Activated CD4-positive, alpha-beta T cell treated with anti-CD3 and anti-CD28 coated beads, Interleukin-2, Interleukin-4, amounts not matched to agents 100 ng/mL and 50 ng/mL, durations not matched to agents 16 hours and 8 hours (primary cell): ENCODE data around the gene ACACB.
A peak's percentile ranks its signal among the peaks of the same experiment; 100 is the strongest.

Source experiments
- DNase-seq: peaks from one replicate; pipeline ENCODE4 v3.0.0-alpha.2; 2020; ENCODE audit warnings: low spot score

ACACB gene

DNA sequence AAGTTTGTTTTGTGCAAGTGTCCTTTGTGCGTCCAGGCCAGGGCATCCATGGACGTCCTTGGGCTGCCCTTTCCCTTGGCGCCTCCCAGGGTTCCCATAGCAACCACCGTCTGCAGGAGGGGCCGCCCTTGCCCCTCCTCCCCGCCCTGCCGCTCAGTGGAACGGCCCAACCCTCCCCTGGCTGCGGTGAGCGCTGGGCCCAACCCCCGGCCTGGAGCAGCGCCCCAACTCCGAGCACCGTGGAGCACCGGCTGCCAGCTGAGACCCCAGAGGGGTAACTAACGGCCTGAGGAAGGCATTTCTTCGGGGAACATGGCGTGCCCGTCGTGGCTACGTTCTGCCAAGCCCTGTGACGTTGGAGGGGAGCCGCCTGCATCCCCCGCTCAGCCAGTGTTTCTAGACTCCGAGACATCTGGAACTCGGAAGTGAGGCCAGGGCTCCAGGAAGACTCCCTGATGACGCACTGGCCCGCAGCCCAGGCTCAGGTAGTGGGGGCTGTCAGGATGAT is 5.3 kb upstream of the ACACB start:
- peak; percentile 54 for DNase-seq

DNA sequence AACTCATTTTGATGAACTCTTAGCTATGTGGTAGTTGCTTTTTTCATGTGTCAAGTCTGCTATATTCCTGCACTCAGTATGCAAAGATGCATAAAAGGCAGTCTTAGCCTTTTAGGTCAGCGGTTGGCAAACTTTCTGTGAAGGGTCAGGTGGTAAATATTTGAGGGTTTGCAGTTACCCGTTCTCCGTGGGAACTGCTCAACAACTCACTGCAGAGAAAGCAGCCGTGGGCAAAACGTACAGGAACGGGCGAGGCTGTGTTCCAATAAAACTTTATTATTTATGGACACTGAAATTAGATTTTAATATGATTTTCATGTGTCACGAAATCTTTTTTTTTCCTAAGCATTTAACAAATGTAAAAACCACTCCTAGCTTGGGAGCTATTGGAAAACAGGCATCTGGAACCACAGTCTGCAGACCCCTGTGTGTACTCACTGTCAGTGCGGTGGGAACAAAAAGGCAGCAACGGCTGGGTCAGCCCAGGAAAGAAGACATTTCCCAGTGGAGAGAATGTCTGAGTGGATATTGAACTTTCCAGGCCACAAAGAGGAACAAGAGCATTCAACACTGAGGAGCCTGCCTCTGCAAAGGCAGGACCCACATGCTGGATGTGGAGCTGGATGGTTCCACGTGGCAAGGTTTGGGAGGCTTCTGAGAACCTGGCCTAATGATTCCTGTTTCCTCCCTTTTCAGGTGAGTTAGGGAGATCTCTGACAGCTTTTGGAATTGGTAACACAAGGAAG is 3.5 kb upstream of the ACACB start:
- DNase-seq, result no peak

DNA sequence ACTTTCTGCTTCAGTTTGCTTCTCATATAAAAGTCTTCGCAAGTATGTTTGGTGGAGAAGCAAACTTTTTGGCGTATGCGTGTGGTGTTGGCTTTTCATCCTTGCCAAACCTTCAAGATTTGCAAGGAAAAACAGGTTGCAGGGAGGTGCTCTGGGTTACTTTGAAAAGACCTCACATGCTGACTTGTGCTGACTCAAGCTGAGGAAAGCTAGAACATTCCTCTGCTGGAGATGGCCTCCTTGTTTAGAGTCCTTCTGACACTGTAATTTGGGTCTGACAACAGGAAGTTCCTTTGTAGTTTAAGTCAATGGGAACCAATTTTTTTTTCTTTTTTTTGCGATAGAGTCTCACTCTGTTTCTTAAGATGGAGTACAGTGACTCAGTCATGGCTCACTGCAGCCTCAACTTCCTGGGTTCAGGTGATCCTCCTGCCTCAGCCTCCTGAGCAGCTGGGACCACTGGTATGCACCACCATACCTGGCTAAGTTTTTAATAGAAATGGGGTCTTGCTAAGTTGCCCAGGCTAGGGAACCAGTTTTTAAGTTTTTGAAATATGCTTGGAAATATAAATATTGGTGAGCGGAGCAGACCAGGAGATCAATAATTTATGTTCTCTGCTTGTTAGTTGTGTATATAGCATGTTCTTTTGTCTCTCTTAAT is 2.6 kb upstream of the ACACB start:
- no peak for DNase-seq

DNA sequence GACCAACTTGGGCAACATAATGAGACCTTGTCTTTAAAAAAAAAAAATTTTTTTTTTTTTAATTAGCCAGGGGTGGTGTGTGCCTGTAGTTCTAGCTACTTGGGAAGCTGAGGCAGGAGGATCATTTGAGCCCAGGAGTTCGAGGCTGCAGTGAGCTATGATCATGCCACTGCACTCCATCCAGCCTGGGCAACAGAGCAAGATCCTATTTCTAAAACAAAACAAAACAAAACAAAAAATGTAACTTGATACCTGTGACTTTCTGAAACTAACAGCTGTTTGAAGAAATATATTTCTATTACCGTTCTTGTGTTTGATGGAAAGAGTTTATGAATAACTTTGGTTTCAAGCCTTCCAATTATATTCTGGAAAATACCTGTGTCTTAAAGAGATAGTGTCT is 1.7 kb upstream of the ACACB start:
- no peak for DNase-seq

DNA sequence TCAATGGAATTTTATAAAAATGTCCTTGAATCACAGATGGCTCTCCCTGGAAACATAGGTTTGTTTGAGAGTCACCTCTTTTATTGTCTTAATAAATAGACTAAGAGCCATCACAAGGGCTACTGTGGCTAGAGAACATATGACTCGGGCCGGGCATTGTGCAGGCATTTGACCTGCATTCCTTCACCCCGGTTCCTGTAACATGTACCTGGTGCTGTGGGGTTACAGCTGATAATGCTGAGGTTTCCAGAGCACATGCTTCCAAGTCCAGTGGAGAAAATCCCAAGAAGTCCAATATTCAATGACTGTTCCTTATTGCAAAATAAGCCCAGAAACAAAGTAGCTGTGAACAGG is 1.0 kb upstream of the ACACB start:
- DNase-seq, result no peak

DNA sequence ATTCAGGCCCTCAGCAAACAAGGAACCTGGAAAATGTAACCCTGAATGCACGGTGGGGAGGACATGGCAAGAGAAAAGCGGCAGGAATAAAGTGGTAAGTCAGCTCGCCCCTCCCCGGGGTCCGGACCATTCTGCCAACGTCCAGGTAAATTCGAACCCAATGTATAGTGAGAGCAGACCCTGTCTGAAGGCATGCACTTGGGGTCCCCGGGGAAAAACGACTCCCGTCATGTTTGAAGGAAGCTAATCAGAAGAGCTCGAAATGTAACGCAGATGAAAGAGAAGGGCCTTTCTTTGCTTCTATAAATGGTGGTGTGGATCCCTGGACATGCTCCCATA is 193 bp downstream of the ACACB start:
- DNase-seq, result no peak

DNA sequence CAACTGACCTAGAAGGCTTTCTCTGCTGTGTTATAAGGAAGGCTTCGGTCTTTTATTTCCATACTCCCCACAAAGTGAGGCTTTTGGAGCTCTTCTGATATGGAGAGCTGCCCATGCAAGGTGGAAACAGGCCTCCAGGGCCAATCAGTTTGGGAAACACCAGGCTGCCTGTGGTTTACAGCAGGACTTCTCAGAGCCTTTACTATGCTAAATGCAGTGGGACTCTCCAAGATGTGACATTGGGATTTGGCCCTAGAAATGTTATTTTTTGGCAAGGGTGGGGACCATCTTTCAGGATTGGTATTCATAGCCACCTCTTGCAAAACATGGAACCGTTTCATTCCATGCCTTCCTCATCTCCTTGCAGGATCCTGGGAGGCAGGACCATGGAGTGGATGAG is 3.7 kb downstream of the ACACB start:
- DNase-seq, result no peak

DNA sequence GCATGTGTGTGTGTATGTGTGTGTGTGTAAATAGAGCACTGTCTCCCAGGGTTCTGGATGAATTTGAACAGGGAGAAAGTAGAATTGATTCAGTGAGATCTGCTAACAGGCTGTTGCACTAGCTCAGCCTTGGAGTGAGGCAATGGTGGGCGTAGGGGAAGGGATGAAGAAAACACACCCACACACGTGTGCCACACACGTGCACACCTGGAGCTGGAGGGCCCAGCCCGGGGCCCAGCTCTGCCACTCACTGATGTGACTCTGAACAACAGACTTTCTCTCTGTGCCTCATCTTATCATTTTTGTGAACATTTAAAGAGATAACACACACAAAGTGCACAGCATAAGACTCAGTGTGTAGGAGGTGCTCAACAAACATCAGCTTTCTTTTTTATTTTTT is 4.2 kb downstream of the ACACB start:
- DNase-seq, result no peak

DNA sequence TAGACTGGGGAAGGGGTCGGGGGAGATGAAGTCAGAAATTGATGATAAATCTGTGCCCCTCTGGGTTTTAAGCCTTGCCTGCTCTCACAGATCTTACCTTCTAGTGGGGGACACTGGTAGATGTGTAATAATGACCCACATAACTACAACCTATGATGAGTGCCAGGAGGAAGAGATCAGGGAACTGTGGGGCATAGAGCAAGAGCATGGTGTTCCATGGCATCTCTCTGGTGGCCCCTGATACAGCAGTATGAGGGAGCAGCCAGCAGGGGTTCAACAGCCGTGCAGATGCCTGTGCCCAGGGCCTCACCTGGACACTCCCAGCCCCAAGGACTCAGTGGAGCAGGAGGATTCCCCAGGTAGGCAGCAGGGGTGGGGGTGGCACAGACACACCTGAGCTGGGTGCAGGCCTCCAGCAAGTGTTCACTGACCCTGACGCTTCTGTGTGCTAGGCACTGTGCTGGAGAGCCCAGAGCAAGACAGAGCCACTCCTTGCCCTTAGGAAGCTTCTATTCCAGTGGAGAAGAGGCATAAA is 5.0 kb downstream of the ACACB start:
- DNase-seq, result no peak

DNA sequence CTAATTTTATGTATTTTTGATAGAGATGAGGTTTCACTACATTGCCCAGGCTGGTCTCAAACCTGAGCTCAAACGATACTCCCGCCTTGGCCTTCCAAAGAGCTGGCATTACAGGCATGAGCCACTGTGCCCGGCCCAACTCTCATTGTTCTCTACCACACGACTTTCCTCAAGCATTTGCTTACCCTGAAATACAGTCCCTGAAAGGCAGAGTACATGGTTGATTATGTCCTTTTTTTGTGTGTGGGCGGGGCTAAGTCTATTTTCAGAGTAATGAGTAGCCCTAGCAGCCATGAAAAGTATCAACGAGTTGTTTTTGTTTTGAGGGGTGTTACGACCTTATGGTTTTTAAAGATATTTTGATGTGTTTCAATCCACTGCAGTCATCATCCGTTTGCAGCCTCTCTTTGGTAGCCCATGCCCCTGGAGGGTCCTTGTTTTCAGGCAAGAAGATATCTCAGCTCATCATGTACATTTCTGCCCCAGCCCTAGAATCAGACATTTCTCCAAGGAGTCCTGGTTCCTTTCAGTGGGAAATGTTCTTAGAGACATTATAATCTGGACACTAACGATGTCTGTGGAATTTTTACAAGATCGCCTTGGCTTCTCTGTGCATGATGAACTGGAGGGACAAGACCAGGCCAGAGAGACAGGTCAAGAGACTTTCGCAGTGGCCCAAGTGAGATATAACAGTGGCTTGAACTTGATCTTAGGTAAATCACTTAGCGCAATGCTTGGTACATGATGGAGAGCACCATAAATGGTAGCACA is 8.7 kb downstream of the ACACB start:
- no peak for DNase-seq

DNA sequence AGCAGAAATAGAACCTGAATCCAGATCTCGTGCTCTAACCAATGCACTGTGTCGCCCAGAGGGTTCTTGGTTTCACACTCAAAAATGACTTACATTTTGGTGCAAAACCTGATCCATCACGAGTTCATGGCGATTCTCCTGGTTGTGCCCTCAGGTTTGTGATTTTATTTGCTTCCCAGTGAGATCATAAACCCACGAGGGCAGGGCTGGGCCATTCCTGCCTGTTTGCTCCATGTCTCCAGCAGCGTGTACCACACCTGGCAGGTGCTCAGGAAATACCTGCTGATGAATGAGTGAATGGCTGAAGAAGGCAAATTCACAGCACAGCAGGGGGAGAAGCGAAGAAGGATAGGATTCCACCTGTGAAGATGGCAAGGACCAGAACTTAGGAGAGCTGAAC is 9.4 kb downstream of the ACACB start:
- no peak for DNase-seq

DNA sequence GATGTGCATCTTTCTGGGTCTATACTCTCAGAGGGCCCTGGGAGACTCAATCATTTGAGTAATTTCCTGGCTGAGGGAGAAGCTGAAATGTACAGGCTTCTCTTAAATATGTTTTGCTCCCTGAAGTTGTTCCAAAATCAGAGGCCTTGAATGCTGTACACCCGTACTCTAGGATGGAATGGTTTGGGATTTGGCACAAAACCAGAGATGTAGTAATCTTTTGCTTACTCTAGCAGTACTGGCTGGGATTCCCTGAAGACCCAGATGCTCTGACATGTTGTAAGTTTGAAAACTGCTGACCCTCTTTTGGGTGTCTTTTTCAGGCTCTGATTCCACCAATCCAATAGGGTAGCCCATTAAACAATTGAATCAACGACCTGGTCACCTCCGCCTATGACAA is 10.4 kb downstream of the ACACB start:
- DNase-seq, result no peak

DNA sequence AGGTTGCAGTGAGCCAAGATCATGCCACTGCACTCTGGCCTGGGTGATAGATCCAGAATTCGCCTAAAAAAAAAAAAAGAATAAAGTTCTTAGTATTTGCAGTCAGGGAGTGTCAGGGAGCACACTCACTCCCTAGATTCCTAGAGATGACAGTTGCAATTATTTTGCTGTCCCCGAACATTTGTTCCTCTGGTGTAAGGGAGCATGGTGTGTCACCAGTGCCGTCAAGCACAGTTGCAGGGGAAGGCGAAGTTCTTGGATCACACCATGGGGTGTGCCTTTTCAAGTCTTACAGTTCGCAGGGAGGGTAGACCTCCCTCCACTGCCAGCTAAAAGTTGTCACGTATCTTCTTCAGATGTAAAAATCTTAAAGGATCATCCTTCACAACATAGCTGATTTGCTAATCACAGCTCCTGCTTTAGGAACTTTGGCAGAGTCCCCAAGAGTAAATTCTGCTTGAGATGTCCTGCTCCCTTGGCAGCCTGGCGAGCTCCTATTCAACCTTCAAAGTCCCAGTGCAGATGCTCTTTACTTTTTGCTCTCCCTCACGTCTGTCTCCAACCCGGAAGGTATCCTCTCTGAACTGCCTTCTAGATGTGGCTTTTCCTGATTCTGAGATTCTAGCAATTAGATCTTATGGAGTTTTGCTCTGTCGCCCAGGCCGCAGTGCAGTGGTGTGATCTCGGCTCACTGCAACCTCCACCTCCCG is 11.3 kb downstream of the ACACB start:
- no peak for DNase-seq

DNA sequence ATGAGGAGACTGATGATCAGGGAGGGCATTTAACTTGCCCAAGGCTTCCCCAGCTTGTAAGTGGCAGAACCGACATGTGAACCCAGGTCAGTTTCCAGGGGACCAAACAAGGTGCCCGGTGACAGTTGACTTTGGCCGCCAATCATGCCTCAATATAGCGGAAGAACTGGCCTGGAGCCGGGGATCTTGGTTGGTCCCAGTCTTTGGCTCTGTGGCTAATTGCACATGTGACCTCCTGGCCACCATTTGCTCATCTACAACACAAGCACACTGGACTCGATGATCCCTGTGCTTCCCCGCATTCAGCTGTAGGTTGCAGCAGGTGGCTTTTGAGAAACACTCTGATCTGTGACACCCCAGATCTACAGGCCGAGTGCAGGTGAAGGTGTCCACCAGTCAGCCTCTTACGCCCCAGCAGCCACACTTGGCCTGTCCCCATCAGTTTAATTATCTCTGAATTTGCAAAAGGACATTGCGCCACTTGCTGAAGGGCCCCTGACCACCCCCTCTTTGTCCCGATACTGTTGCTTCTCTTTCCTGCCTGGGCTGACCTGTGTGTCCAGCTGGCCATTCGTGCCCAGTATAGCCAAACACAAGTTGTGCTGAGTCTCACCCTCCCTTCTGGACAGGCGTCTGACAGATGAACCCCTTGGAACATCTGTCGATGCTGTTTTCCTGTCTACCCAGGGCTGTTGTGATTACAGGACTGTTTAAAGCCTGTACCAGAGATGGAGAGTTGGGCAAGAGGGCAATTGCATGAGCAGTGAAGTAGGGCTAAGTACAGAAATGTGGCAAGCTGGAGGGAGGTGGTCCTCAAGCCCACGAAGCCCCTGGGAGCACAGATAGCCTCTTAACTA is 14.1 kb downstream of the ACACB start:
- no peak for DNase-seq

DNA sequence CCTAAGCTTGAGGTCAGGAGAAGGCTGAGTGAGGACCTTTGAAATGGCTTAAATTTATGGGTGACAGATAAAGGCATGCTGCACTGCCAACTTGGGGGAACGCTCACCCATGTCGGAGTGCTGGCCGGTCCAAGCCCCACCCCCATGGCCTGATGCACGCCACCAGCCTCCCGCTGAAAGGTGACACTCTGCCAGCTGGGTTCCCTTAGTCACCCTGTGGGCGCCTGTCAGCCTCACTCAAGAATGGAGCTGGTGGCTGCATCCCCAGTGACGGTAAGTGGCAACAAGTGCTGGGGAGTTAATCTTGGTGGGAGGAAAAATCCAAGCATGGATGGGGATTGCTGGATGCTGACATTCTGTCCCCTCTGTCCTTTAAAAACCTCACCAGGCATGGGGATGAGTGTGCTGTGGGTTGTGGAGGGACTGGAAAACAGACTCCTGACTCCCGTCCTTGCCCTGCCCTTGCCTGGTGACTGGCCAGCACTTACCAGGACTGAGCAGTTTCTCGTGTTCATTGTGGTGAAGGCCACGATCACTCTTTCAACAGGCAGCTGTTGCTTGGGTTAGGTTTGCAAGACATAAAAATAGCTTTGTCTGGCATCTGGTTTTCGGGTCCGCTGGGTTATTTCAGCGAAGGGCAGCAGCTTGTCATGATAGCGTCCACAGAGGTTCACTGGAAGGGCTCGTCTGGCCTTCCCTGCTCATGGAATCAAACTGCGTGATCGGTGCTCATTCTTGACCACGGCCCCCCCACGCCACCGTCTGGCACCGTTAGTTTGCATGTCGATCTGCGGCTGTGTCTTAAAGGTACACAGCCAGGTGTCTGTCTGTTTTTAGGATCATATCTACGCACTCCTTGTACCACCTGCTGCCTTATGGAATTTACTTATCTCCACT is 15.0 kb downstream of the ACACB start:
- no peak for DNase-seq

DNA sequence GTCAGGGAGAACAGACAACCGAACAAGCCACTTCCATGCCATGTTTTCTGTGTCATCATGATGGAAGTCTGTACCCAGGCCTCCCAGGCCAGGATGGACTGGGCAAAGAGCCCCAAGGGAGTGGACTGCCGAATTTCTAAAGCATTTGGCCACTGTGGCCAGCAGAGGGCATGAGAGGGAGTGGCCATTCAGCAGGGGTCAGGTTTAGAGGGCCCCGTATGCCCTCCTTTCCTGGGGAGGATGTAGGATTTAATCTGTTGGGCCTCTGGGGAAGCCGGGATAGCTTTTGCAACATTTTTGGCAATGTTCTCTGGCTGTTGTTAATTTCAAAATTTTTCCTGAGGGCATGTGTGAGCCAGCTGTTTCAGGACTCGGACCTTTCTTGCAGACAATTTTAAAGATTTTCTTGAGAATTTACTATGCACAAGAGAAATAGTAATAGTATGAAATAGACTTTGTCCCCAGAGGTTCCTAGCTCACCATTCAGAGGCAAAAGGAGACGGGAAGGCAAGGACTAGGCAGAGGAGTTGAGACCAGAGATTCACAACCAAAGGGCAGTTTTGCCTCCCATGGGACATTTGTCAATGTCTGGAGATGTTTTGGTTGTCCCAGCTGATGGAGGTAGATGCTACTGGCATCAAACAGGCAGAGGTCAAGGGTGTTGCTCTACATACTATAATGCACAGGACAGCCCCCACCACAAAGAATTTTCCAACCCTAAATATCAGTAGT is 18.0 kb downstream of the ACACB start:
- no peak for DNase-seq

DNA sequence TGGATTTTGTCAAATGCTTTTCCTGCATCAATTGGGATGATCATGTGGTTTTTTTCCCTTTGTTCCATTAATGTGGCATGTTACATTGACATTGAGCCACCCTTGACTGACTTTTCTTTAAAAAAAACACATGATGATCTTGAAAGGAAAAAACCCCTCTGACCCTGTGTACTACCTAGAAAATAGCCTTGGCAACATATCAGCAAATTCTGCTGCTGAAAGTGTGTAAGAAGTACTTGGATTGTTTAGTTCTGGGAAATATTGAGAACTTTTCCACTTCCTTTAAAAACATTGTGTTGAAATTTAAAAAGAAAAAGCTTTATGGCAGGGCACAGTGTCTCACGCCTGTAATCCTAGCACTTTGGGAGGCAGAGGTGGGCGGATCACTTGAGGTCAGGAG is 20.7 kb downstream of the ACACB start:
- DNase-seq, result no peak

DNA sequence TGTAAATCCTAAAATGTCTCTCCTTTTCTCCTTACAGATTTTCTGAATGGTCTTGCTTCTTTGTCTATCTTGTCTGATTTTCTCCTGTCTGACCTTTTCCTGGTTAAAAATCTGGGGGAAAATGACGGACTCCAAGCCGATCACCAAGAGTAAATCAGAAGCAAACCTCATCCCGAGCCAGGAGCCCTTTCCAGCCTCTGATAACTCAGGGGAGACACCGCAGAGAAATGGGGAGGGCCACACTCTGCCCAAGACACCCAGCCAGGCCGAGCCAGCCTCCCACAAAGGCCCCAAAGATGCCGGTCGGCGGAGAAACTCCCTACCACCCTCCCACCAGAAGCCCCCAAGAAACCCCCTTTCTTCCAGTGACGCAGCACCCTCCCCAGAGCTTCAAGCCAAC is 23.0 kb downstream of the ACACB start:
- DNase-seq, result no peak

DNA sequence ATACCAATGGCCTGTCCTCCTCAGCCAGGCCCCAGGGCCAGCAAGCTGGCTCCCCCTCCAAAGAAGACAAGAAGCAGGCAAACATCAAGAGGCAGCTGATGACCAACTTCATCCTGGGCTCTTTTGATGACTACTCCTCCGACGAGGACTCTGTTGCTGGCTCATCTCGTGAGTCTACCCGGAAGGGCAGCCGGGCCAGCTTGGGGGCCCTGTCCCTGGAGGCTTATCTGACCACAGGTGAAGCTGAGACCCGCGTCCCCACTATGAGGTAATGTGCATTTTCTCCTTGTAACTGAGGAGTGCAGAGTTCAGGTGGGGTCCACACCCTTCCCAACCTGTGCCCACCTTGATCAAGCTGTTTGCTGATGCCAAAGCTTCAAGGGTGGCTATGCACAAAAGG is 23.4 kb downstream of the ACACB start:
- no peak for DNase-seq

DNA sequence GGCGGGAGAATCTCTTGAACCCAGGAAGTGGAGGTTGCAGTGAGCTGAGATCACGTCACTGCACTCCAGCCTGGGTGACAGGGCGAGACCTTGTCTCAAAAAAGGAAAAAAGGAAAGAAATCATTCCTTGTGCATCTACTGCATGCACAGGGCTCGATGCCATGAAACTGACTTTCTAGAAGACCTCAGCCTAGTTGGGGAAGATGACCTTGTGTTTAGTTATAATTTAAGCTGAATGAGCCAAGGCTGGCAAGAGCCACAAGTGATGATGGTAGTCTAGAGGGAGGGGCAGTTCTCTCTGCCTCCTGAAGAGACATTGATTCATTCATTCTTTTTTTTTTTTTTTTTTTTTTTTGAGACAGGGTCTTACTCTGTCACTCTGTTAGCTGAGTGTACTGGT is 24.2 kb downstream of the ACACB start:
- no peak for DNase-seq
